H1 (cell line): Measurements from ENCODE around the gene NAA10. TPM values are rescaled to one million over a fixed set of nuclear protein-coding genes. Genes with fewer than 3 reads are reported as not detected.

ENCODE experiments used
- ATF3 ChIP-seq: IDR thresholded peaks from 2 replicates; pipeline ENCODE4 v1.6.1; 2011; ENCODE audit warnings: low read depth, mild to moderate bottlenecking, low read length; ENCODE audit not compliant: insufficient read depth
- HDAC6 ChIP-seq: IDR thresholded peaks from one replicate; pipeline ENCODE4 v1.7.1; 2012; ENCODE audit warnings: low read depth, mild to moderate bottlenecking, inconsistent platforms, low read length, moderate library complexity
- RXRA ChIP-seq: IDR thresholded peaks from 2 replicates; pipeline ENCODE4 v1.6.1; 2011; ENCODE audit warnings: low read depth, mild to moderate bottlenecking, low read length, moderate library complexity; ENCODE audit not compliant: insufficient read depth
- SIN3A ChIP-seq, 2 experiments: IDR thresholded peaks in 1 of 2; conservative IDR thresholded peaks in 1 of 2; 2 replicates each; pipeline ENCODE4 v1.6.1; 2011 to 2012; ENCODE audit warnings: low read length in 2 of 2, improper control_type of control experiment in 1 of 2, low read depth in 1 of 2, mild to moderate bottlenecking in 1 of 2
- SIRT6 ChIP-seq: IDR thresholded peaks from one replicate; pipeline ENCODE4 v1.7.1; 2012; ENCODE audit warnings: low read length, inconsistent platforms
- SP1 ChIP-seq: IDR thresholded peaks from 2 replicates; pipeline ENCODE4 v1.6.1; 2011; ENCODE audit warnings: low read depth, low read length
- SP4 ChIP-seq: IDR thresholded peaks from 2 replicates; pipeline ENCODE4 v1.6.1; 2012; ENCODE audit warnings: low read length, inconsistent platforms
- polyA plus RNA-seq, 7 experiments: library from polyadenylated mRNA; depleted of rRNA in 3 of 7; stranded (reverse) in 5 of 7; unstranded in 2 of 7; fragments of >200 nt in 5 of 7; fragments of 200-250 nt in 2 of 7; gene quantifications; 1 replicate in 5 of 7; 2 replicates in 1 of 7; 4 replicates in 1 of 7; pipeline versions ENCODE4 v1.2.1 to v1.2.3, GENCODE V29; 2011 to 2013; ENCODE audit warnings: missing spikeins in 2 of 7, mixed read lengths in 2 of 7
- total RNA-seq: library from RNA; stranded (reverse); fragmentation: NEBNext Ultra II Directional; extraction: Animal tissue kit (Norgen Biotek cat#: 25700); gene quantifications from 2 replicates; pipeline ENCODE4 v1.2.1, GENCODE V29; 2021

The NAA10 gene
- total and polyA plus RNA-seq, 2 of the 8 experiments (the other 6 are each of a cell fraction or from before 2014, with no cell fraction given) = 80.4 to 98.8 TPM

- TF ChIP-seq RXRA (no peak), SP1 (no peak), SIRT6 (no peak), ATF3 (no peak), SIN3A (conservative IDR thresholded peaks at IDR 0.05 in 1 of 2, IDR thresholded peaks at IDR 0.05 in 1 of 2; ENCODE audit: low read depth in 1 of 2, low read length in 2 of 2) (no peak), SP4 (no peak), HDAC6 (no peak)
Measured at GRCh38 chrX:153886915-153887314, 47.9 kb downstream of the NAA10 start (continued).
